Measurements from ENCODE around the gene CCDC40.

GRCh38 chr17:80138856-80139426 lies 102.5 kb downstream of the CCDC40 start:
- no peak for TF ChIP-seq CTCF (IDR thresholded peaks at IDR 0.05)
- TF ChIP-seq EZH2phosphoT487 (IDR thresholded peaks at IDR 0.05): no peak
